Measurements from ENCODE around the gene THSD4. TPM values are rescaled to one million over a fixed set of nuclear protein-coding genes. Genes with fewer than 3 reads are reported as not detected.

THSD4 gene
- total RNA-seq, 1 experiment from 2014 or later = 65.4 TPM

GRCh38 chr15:71191296-71191695 lies 76.0 kb downstream of the THSD4 start:
- no peak for DNase-seq (ENCODE audit: low read depth, low spot score)
- ChIA-PET CTCF (no interaction called here), POLR2A (no interaction called here)
- Histone ChIP-seq H3K27me3 (ENCODE audit: control insufficient read depth, insufficient read depth, low read length) (no peaks in the 10 kb centered on the region), H3K4me1 (ENCODE audit: control insufficient read depth, insufficient read depth, low read length) (no peaks in the 10 kb centered on the region), H3K27ac (ENCODE audit: low read length) (no peak overlapping the region), H3K4me3 (ENCODE audit: low read depth in 2 of 2, low read length in 2 of 2) (no peak overlapping the region), H3K36me3 (ENCODE audit: control insufficient read depth, insufficient read depth, low read length) (no peaks in the 10 kb centered on the region), H3K9me3 (ENCODE audit: control insufficient read depth, insufficient read depth, low read depth, low read length) (no peaks in the 10 kb centered on the region)
- in situ Hi-C loops (cut with HindIII; ENCODE audit: low pct_unique_long_range_greater_than_20kb, low sequenced_read_pairs) = no loop called here
- intact Hi-C loops (cut with micrococcal nuclease; ENCODE audit: unreplicated experiment) = no loop called here
- no peak for ATAC-seq
- TF ChIP-seq POLR2AphosphoS5 (IDR thresholded peaks at IDR 0.05; ENCODE audit: low read depth, low read length) = no peak
- TF ChIP-seq TCF7L2 (IDR thresholded peaks at IDR 0.05; ENCODE audit: low read depth, low read length) = no peak
- no peak for TF ChIP-seq SIN3A (IDR thresholded peaks at IDR 0.05; ENCODE audit: borderline replicate concordance, insufficient read depth, low read depth, low read length)
- no peak for TF ChIP-seq CTCF (IDR thresholded peaks at IDR 0.05)
- TF ChIP-seq, protein P1, sequence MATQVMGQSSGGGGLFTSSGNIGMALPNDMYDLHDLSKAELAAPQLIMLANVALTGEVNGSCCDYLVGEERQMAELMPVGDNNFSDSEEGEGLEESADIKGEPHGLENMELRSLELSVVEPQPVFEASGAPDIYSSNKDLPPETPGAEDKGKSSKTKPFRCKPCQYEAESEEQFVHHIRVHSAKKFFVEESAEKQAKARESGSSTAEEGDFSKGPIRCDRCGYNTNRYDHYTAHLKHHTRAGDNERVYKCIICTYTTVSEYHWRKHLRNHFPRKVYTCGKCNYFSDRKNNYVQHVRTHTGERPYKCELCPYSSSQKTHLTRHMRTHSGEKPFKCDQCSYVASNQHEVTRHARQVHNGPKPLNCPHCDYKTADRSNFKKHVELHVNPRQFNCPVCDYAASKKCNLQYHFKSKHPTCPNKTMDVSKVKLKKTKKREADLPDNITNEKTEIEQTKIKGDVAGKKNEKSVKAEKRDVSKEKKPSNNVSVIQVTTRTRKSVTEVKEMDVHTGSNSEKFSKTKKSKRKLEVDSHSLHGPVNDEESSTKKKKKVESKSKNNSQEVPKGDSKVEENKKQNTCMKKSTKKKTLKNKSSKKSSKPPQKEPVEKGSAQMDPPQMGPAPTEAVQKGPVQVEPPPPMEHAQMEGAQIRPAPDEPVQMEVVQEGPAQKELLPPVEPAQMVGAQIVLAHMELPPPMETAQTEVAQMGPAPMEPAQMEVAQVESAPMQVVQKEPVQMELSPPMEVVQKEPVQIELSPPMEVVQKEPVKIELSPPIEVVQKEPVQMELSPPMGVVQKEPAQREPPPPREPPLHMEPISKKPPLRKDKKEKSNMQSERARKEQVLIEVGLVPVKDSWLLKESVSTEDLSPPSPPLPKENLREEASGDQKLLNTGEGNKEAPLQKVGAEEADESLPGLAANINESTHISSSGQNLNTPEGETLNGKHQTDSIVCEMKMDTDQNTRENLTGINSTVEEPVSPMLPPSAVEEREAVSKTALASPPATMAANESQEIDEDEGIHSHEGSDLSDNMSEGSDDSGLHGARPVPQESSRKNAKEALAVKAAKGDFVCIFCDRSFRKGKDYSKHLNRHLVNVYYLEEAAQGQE (IDR thresholded peaks at IDR 0.05; ENCODE audit: insufficient read depth in 1 of 2, low read depth in 2 of 2, low read length in 1 of 2) = no peak
- BruUV-seq (replicated peaks) = no TSS peak

- DNase-seq (ENCODE audit: low read depth, low spot score) (no peak), ATAC-seq (no peak)
- ChIA-PET CTCF (interaction anchor here (0.5 kb wide), 1 partner anchor 248 kb away, joined by 3 read pairs; no protein-coding TSS in a partner anchor), POLR2A (no interaction called here)
- Histone ChIP-seq H3K27me3 (ENCODE audit: control insufficient read depth, insufficient read depth, low read length) (no peaks in the 10 kb centered on the region), H3K36me3 (ENCODE audit: control insufficient read depth, insufficient read depth, low read length) (no peaks in the 10 kb centered on the region), H3K27ac (ENCODE audit: low read length) (no peak overlapping the region), H3K4me1 (ENCODE audit: control insufficient read depth, insufficient read depth, low read length) (no peaks in the 10 kb centered on the region), H3K4me3 (ENCODE audit: low read depth in 2 of 2, low read length in 2 of 2) (no peak overlapping the region), H3K9me3 (ENCODE audit: control insufficient read depth, insufficient read depth, low read depth, low read length) (no peaks in the 10 kb centered on the region)
- no TSS peak for BruUV-seq (replicated peaks)
- intact Hi-C loops (cut with micrococcal nuclease; ENCODE audit: unreplicated experiment) (no loop called here), in situ Hi-C loops (cut with HindIII; ENCODE audit: low pct_unique_long_range_greater_than_20kb, low sequenced_read_pairs) (no loop called here)
- no peak for TF ChIP-seq CTCF (IDR thresholded peaks at IDR 0.05)
- TF ChIP-seq, protein P1 (IDR thresholded peaks at IDR 0.05; ENCODE audit: insufficient read depth in 1 of 2, low read depth in 2 of 2, low read length in 1 of 2) = no peak
These were observed 77.5 kb downstream of the THSD4 start for GRCh38 chr15:71192816-71193215.
